HEK293 (cell line): ENCODE data around the gene ARMC2.
A peak's percentile ranks its signal among the peaks of the same experiment; 100 is the strongest.

Experiments
- CTCF ChIA-PET: fragments of 350-600 bp; formaldehyde crosslinking; extraction: SDS; loops from one replicate; lab custom pipeline; 2021; ENCODE audit warnings: antibody characterized with exemption; lab: Yijun Ruan, JAX
- POLR2A ChIA-PET: fragments of 300-600 bp; formaldehyde crosslinking; extraction: SDS; loops from one replicate; lab custom pipeline; 2020; ENCODE audit warnings: antibody characterized with exemption, inconsistent platforms; lab: Yijun Ruan, JAX
- H3K27ac ChIP-seq: fragments of 200-500 bp; sonication (Bioruptor generic); 2 replicates; pipeline ENCODE4 v1.5.1; 2014; ENCODE audit warnings: low read depth, low read length, control low read depth, inconsistent platforms; ENCODE audit errors: extremely low read depth
- H3K36me3 ChIP-seq, 2 experiments: fragments of 200-500 bp in 1 of 2; sonication (Bioruptor generic) in 1 of 2; 1 replicate in 1 of 2; 2 replicates in 1 of 2; pipeline ENCODE4 v1.5.1; 2014 to 2017; ENCODE audit warnings: inconsistent platforms in 2 of 2, low read length in 2 of 2; ENCODE audit not compliant: control insufficient read depth in 2 of 2, insufficient read depth in 1 of 2
- H3K4me1 ChIP-seq: fragments of 200-500 bp; sonication (Bioruptor generic); 2 replicates; pipeline ENCODE4 v1.5.1; 2014; ENCODE audit warnings: mild to moderate bottlenecking, low read length, inconsistent platforms; ENCODE audit not compliant: control insufficient read depth, insufficient read depth
- H3K4me3 ChIP-seq: 2 replicates; pipeline ENCODE4 v1.5.1; 2011; ENCODE audit warnings: low read depth, mild to moderate bottlenecking, control low read depth, low read length, moderate library complexity
- H3K9me3 ChIP-seq: fragments of 200-500 bp; sonication (Bioruptor generic); 2 replicates; pipeline ENCODE4 v1.5.1; 2014; ENCODE audit warnings: low read depth, low read length, inconsistent platforms; ENCODE audit not compliant: control insufficient read depth, insufficient read depth
- BCL11B ChIP-seq: fragments of 450-650 bp; formaldehyde crosslinking; IDR thresholded peaks from 2 replicates; pipeline ENCODE4 v1.5.1; 2016; ENCODE audit warnings: low read depth, missing biosample characterization, missing genetic modification characterization
- ELK4 ChIP-seq: IDR thresholded peaks from 2 replicates; pipeline ENCODE4 v1.6.1; 2011; ENCODE audit warnings: mild to moderate bottlenecking, low read depth, low read length, borderline replicate concordance
- HOXA7 ChIP-seq: sonication (generic); formaldehyde crosslinking; IDR thresholded peaks from 2 replicates; pipeline ENCODE4 v1.8.1; 2022; ENCODE audit warnings: missing genetic modification reagents, borderline replicate concordance
- IKZF3 ChIP-seq: fragments of 450-650 bp; IDR thresholded peaks from 2 replicates; pipeline ENCODE4 v1.5.0; 2018; ENCODE audit warnings: missing biosample characterization, mild to moderate bottlenecking, missing genetic modification characterization, moderate library complexity
- TRIM28 ChIP-seq: IDR thresholded peaks from 2 replicates; pipeline ENCODE4 v1.6.1; 2011; ENCODE audit warnings: low read length, control low read depth, borderline replicate concordance
- TSHZ1 ChIP-seq: fragments of 450-650 bp; formaldehyde crosslinking; IDR thresholded peaks from 2 replicates; pipeline ENCODE4 v1.5.1; 2016; ENCODE audit warnings: missing biosample characterization, missing genetic modification characterization, borderline replicate concordance
- WT1 ChIP-seq: fragments of 450-650 bp; formaldehyde crosslinking; IDR thresholded peaks from 2 replicates; pipeline ENCODE4 v1.5.1; 2016; ENCODE audit warnings: missing biosample characterization, missing genetic modification characterization
- ZFP41 ChIP-seq: fragments of 450-650 bp; formaldehyde crosslinking; IDR thresholded peaks from 2 replicates; pipeline ENCODE4 v1.5.1; 2016; ENCODE audit warnings: missing biosample characterization, missing genetic modification characterization, borderline replicate concordance
- ZNF112 ChIP-seq: fragments of 450-650 bp; formaldehyde crosslinking; IDR thresholded peaks from 2 replicates; pipeline ENCODE4 v1.5.0; 2017; ENCODE audit warnings: missing biosample characterization, missing genetic modification characterization
- ZNF121 ChIP-seq: fragments of 450-650 bp; formaldehyde crosslinking; IDR thresholded peaks from 2 replicates; pipeline ENCODE4 v1.5.1; 2016; ENCODE audit warnings: missing biosample characterization, missing genetic modification characterization
- ZNF132 ChIP-seq: fragments of 450-650 bp; formaldehyde crosslinking; IDR thresholded peaks from 2 replicates; pipeline ENCODE4 v1.5.1; 2017; ENCODE audit warnings: missing biosample characterization, missing genetic modification characterization, borderline replicate concordance
- ZNF16 ChIP-seq: fragments of 450-650 bp; formaldehyde crosslinking; IDR thresholded peaks from 2 replicates; pipeline ENCODE4 v1.5.1; 2016; ENCODE audit warnings: low read depth, missing biosample characterization, missing genetic modification characterization
- ZNF214 ChIP-seq: fragments of 450-650 bp; formaldehyde crosslinking; IDR thresholded peaks from 2 replicates; pipeline ENCODE4 v1.5.1; 2017; ENCODE audit warnings: missing biosample characterization, mild to moderate bottlenecking, missing genetic modification characterization, borderline replicate concordance
- ZNF223 ChIP-seq: fragments of 450-650 bp; formaldehyde crosslinking; IDR thresholded peaks from 2 replicates; pipeline ENCODE4 v1.5.1; 2016; ENCODE audit warnings: missing biosample characterization, missing genetic modification characterization
- ZNF473 ChIP-seq: fragments of 450-650 bp; formaldehyde crosslinking; IDR thresholded peaks from 2 replicates; pipeline ENCODE4 v1.5.1; 2017; ENCODE audit warnings: missing biosample characterization, missing genetic modification characterization
- ZNF580 ChIP-seq: fragments of 450-650 bp; formaldehyde crosslinking; IDR thresholded peaks from 2 replicates; pipeline ENCODE4 v1.5.1; 2016; ENCODE audit warnings: missing biosample characterization, missing genetic modification characterization
- ZNF707 ChIP-seq: fragments of 450-650 bp; formaldehyde crosslinking; IDR thresholded peaks from 2 replicates; pipeline ENCODE4 v1.5.1; 2016; ENCODE audit warnings: missing biosample characterization, missing genetic modification characterization
- ZNF768 ChIP-seq: fragments of 450-650 bp; formaldehyde crosslinking; IDR thresholded peaks from 2 replicates; pipeline ENCODE4 v1.5.1; 2018; ENCODE audit warnings: missing biosample characterization, mild to moderate bottlenecking, missing genetic modification characterization
- ZNF792 ChIP-seq: fragments of 450-650 bp; formaldehyde crosslinking; IDR thresholded peaks from 2 replicates; pipeline ENCODE4 v1.5.1; 2016; ENCODE audit warnings: missing biosample characterization, missing genetic modification characterization
- ZSCAN18 ChIP-seq: fragments of 450-650 bp; formaldehyde crosslinking; IDR thresholded peaks from 2 replicates; pipeline ENCODE4 v1.5.1; 2016; ENCODE audit warnings: missing biosample characterization, missing genetic modification characterization

Gene ARMC2

GRCh38 chr6:108968325-108969316 is 120.4 kb downstream of the ARMC2 start:
- peaks cover 12% of the 10 kb centered on the region for H3K4me1 ChIP-seq
- no peaks in the 10 kb centered on the region for H3K36me3 ChIP-seq
- TF ChIP-seq ZNF16 (tag by site-specific recombination) = no peak
- TF ChIP-seq ZNF214 (tag by site-specific recombination) = no peak
- TF ChIP-seq ZNF707 (tag by site-specific recombination) = no peak
- TF ChIP-seq ZNF132 (tag by site-specific recombination) = no peak
- TF ChIP-seq TRIM28 = 0 out of 2 replicates have a peak, but pooled peaks have one; percentile 38
- TF ChIP-seq BCL11B = no peak
- TF ChIP-seq IKZF3 (tag by site-specific recombination) = no peak
- TF ChIP-seq ZSCAN18 (tag by site-specific recombination) = no peak
- TF ChIP-seq ZNF112 (tag by site-specific recombination) = no peak
- no peak overlapping the region for H3K27ac ChIP-seq
- ChIA-PET CTCF (interaction anchor here (0.6 to 1.3 kb wide), 5 partner anchors 35 to 1290 kb away, joined by 3 to 10 read pairs (median 4); no protein-coding TSS in a partner anchor), POLR2A (interaction anchor here (0.9 kb wide), 1 partner anchor 40 kb away, joined by 3 read pairs; no protein-coding TSS in a partner anchor)
- no peaks in the 10 kb centered on the region for H3K9me3 ChIP-seq
- no peak overlapping the region for H3K4me3 ChIP-seq

- CTCF ChIA-PET = interaction anchor here (0.8 to 1.1 kb wide), 2 partner anchors 55 to 115 kb away, joined by 4 to 5 read pairs; no protein-coding TSS in a partner anchor
Observed at GRCh38 chr6:108969776-108970175, 121.6 kb downstream of the ARMC2 start.

More at GRCh38 chr6:108969776-108970175, 121.6 kb downstream of the ARMC2 start:
- POLR2A ChIA-PET = no interaction called here
- TF ChIP-seq ZNF768 (tag by site-specific recombination) (no peak), ZFP41 (tag by site-specific recombination) (no peak), ELK4 (no peak), ZNF223 (no peak), ZNF792 (tag by site-specific recombination) (no peak), ZNF580 (no peak), TSHZ1 (tag by site-specific recombination) (no peak), WT1 (tag by site-specific recombination) (no peak), ZNF121 (no peak), HOXA7 (CRISPR knock-in tag) (no peak), BCL11B (no peak), ZNF473 (tag by site-specific recombination) (no peak)
- TF ChIP-seq, all 188 proteins: peak for 0
- Histone ChIP-seq H3K9me3 (no peaks in the 10 kb centered on the region), H3K36me3 (no peaks in the 10 kb centered on the region), H3K4me3 (no peak overlapping the region), H3K27ac (no peak overlapping the region), H3K4me1 (peaks cover 12% of the 10 kb centered on the region)
